Activated CD8-positive, alpha-beta memory T cell treated with anti-CD3 and anti-CD28 coated beads for 1 hour (primary cell): ENCODE data around the gene ARMC6.

Experiments used
- DNase-seq, 2 donors: peaks; one replicate each; pipeline ENCODE4 v3.0.0-alpha.2; 2020; ENCODE audit warnings: low read depth in 1 of 2; ENCODE audit errors: extremely low read depth in 1 of 2

Gene ARMC6

GRCh38 chr19:19054315-19054938, 21.0 kb downstream of the ARMC6 start:
- DNase-seq, result no peak

- no peak for DNase-seq
These were observed 21.6 kb downstream of the ARMC6 start for GRCh38 chr19:19054939-19055440.

DNA sequence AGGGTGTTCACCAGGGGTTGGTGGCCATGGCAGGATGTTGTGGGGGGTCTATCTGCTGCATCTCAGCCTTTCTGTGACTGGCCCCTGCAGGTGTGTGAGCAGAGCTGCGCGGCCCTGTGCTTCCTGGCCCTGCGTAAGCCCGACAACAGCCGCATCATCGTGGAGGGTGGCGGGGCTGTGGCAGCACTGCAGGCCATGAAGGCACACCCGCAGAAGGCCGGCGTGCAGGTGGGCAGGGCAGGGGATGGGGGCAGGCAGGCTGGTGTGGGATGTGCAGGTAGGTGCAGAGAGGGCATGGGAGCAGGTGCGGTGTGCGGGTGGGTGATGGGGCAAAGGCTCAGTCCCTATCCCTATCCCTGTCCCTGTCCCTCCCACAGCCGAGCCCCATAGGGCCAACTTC, 22.3 kb downstream of the ARMC6 start:
- no peak for DNase-seq

- DNase-seq, result no peak
These were observed 23.4 kb downstream of the ARMC6 start for GRCh38 chr19:19056636-19057275.

GRCh38 chr19:19057317-19057716, 23.9 kb downstream of the ARMC6 start:
- DNase-seq, result no peak

DNA sequence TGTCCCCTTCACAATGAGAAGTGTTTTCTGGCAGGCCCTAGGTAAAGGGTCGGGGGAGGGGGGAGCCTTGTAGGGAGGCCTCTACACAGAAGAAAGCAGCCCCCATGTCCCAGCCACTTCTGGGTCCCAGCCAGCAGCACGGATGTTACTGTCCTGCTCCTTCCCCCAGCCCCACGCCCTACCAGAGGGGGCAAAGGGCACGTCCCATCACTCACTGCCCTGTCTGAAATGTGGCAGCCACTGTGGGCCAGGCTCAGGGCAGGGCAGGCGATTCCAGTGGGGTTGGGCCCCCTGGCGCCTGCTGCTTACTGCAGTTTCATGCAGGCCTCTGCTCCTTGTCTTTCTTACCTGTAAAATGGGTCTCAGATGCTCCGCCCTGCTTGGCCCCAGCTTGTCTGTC, 24.3 kb downstream of the ARMC6 start:
- no peak for DNase-seq

DNA sequence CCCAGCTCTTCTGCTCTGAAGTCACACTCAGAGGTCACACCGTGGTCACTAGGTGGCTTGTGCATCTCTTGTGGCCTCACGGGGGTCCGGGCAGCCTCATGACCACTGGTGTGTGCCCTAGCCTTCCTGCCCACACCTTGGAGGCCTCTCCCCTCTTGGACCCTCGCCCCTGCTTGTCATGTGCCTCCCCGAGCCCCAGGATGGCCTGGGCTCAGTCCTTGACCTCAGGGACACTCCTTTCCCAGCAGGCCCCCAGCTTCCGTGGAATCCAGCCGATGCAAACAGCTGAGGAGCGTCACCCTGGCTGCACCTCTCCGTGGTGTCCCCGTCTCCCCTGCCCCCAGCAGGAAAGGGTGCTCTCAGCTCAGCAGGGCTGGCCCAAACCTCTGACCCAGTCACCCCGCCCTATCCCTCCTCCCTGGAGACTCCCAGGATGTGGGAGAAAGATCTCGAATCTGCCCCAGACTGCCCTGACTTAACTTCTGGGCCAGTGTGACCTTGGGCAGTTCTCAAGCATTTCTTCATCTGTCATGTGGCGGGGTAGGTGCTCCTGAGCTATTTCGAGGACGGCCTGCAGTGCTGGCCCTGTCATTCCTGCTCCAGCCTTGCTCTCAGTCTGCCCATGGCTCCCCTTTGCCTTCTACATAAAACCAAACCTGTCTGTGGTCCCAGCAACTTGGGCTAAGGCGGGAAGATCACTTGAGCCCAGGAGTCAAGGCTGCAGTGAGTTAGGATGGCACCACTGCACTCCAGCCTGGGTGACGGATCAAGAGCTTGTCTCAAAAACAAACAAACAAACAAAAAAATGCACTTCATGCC, 25.8 kb downstream of the ARMC6 start:
- no peak for DNase-seq

DNA sequence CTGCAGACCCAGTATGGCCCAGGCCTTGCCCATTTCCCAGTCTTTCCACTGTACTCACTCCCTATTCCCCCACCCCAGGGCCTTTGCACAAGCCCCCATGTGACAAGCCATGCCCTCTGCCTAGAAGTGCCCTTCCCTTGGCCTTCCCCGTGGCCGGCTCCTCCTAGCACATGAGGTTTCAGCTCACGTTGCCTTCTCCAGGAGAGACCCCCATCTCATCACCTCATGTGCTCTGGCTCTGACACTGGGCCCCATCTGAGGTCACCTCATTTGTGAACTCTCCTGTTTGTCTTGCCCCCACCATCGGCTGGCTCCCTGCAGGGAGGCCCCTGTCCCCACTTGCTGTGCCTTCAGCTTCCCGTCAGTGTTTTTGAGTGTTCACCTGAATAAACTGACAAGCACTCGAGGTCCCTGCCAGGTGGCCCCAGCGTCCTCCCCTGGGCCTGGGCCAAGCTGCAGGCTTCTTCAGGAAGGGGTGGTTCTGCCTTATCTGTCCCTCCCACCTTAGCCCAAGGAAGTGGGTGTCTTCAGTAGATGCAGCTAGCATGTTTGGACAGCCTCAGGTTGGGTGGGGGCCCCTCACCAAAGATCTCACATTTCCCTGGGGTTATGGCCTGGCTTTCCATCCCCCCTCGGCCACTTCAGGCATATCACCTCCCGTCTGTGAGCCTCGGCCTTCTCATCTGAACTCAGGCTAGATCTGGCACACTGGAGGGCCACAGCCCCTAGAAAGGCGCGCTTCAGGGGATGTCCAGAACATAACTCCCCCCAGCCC, 26.6 kb downstream of the ARMC6 start:
- DNase-seq, result no peak

DNA sequence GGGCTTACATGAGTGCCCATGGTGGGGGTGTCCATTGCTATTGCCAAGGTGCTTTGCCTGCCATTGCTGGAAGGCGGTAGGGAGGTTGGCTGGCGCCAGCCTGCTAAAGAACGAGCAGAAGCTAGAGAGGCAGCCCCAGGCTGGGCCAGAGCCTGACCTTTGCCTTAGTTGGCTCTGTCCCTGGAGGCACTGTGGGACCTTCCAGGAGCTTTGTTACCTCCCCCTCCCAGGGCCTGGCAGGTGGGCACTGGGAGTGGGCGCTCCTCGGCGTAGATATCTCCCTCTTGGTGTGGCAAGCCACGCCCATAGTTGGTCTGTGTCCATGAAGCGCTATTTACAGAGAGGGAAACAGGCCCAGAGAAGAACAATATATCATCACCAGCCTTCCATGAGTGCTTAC, 28.1 kb downstream of the ARMC6 start:
- DNase-seq, result no peak

DNA sequence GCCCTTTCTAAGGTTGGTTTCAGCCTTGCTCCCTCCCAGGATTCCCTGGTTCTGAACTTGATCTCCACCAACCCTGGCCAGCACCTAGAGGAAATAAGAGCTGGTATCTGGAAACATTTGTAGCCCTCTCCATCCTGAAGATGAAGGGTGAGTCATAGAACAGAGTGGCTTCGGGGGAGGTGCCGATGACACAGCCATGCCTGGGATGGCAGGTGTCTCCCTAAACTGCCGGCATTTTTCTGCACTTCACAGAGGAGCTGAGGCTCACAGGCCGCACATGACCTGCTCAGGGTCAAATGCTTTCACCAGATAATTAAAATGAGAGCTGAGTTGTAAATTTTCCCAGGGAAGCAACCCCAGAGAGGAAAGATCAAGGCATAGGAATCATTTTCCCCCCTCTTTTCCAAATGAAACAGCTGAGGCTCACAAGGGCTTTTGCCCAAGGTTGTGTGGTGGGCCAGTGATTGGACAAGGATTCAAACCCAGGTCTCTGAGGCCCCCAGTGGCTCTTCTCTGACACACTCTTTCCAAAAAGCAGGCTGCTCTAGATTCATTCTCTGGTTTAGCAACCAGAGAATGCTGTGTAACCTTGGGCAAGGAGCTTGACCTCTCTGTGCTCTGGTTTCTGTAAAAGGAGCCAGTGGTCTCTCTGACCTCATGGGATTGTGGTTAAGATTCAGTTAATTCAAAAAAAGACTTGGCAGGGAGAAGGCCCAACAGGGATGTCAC, 29.2 kb downstream of the ARMC6 start:
- no peak for DNase-seq

DNA sequence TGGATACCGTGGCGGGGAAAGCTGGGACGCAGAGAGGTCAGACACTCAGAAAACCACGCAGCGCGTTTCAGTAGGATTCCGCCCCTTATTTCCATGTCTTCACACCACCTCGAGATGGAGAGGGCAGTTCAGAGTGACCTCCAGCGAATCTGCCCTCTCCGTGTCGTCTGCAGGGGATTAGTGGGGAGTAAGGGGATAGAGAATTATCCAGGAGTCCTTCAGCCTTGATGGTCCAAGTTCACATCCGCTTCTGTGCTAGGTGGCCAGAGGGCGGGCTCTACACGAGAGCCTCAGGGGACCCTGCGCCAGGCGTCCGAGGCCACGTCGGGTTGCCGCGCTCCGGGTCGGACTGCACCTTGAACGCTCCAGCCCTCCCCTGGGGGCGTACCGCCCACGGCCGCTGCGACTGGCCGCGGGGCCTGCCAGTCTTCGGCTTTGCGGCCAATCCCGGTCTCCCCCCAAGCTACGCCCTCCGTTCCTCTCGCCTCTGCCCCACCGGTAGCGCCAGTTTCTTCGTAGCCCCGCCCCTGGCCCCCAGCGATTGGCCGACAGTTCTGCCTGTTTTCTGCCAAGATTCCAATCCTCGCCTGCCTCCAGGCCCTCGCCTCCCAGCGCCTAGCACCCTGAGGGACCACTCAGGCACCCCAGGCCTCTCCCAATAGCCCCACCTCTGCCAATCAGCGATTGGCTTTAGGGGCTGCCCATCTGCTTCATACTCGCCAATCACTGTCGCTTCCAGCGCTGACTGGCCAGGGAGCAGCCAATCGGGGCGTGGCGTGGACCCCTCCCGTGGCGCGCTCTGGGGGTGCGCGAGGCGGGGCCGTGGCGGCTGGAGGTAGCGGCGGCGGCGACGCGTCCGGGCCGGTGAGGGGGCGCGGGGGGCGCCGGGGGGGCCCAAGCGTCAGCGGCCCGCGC, 30.0 kb downstream of the ARMC6 start, which contains the start of gene SLC25A42:
Gene SLC25A42 (plus strand): TSS at position 812 of the 915 bp plus-strand sequence. CDS start 32,131 bp downstream, outside the sequence.
- DNase-seq, result peak; percentile 95 to 99

DNA sequence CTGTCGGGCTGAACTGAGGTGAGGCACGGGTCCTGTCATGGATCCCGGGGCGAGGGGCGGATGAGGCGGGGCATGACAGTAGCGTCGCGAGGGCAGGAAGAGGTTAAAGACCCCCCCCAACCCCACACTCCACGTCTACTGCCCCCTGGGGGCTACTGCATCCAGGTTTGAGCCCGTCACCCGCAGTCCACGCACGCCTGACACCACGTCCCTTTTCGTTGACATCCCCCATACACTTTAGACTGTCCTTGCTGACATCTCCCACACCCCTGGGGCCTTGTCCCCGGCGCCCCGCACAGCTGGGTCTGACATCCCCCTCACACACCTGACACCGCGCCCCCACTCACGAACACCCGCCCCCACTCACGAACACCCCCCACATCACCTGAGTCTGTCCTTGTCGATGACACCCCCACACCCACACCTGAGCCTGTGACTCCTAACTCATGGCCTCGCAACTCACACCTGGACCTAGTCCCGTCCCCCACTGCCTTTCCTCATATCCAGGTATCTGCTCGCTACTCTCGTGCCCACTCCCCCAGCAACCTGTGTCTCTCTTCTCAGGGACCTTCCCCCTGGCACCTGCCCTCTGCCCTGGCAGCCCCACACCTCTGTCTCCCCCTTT, 30.8 kb downstream of the ARMC6 start:
- DNase-seq, result peak in 1 of 2 donors; percentile 46

DNA sequence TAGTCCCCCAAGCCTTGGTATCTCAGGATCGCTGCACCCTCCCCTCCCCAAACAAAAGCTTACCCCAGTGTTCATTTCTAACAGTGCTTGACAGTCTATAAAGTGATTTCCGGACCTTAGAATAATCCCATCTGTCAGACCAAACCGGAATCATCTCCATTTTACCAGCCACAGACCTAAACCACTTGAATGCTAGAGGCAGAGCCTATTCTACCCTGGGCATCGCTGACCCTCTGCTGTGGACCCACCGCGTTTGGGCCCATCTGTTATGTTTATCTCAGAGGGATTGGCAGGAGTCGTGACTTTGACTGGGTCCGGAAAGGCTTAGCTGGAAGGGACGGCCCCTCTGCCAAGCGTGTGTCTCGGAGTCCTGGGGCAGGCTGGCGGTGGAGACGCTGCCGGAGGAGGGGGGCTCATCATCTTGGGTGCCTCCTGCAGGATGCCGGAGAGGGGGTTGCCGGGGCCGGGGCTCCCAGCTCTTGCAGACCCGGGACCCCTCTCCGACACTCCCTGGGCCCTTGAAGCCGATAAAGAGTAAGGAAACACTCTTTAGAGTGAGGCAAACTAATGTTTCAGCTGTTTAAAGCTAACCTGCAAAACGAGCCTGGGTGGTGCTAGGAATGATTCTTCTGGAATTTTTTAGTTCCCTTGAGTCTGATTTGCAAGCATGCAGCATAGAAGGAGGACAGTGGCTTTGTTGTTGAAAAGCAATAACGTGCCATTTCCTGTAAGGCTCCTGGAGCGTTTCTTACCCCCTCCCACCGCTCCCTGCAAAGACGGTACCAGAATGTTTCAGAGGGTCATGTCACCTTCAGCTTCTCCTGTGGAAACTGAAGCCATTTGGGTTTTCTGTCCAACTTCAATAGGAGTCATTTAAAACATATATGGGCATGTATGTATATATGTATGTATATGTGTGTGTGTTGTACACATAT, 31.7 kb downstream of the ARMC6 start:
- DNase-seq, result no peak

DNA sequence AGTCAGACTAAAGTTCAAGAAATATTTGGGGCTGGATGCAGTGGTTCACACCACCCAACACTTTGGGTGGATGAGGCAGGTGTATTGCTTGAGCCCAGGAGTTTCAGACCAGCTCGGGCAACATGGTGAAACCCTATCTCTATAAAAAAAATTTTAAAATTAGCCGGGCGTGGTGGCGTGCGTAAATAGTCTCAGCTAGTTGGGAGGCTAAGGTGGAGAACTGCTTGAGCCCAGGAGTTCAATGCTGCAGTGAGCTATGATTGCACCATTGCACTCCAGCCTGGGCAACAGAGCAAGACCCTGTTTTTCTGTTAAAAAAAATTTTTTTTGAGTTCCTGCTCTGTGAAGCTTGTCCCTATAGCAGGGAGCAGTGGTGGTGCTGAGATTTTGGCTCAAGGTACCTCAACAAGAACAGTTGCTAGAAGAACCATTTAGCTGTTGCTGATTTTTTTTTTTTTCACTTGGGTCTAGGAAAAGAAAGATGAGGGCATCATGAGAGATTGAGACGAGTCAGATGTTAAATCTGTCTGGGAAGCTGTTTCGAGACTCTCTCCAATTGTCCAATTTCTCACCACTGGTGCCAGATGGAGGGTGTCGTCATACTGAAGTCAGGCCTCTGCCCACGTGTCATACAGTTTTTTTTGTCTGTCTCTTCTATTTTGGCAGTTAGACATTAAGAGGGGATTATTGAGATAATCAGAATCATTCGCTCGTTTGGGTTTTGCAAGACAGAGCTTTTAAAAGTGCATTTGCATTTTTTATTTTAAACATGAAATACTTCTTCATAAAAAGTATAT, 34.1 kb downstream of the ARMC6 start:
- DNase-seq, result no peak

DNA sequence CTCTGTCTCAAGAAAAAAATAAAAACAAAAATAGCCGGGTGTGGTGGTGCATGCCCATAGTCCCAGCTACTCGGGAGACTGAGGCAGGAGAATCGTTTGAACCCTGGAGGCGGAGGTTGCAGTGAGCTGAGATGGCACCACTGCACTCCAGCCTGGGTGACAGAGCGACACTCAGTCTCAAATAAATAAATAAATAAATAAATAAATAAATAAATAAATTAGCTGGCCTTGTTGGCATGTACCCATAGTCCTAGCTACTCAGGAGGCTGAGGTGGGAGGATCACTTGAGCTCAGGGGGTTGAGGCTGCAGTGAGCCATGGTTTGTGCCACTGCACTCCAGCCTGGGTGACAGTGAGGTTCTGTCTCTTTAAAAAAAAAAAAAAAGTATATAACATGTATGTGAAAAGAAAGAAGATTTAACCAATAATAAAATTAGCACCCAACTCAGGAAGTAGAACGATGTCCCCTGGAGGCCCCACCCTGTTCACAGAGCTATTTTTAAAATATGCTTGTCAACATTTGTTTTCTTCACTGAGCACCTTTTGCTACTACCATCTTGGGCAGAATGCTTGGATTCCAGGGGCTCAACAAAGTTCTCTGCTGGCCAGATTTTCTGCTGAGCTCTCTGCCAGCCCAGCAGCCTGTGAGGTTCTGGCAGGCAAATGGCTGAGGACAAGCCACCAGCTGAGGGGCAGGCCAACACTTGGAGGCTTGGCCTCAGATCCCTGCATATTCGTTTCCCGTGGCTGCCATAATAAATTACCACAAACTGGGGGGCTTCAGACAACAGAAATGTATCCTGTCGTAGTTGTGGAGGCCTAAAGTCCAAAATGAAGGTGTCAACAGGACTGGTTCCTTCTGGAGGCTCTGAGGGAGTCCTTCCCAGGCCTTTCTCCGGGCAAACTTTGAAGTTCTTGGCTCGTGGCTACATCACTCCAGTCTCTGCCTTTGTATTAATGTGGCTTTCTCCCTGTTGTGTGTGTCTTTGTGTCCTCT, 35.6 kb downstream of the ARMC6 start:
- DNase-seq, result no peak

DNA sequence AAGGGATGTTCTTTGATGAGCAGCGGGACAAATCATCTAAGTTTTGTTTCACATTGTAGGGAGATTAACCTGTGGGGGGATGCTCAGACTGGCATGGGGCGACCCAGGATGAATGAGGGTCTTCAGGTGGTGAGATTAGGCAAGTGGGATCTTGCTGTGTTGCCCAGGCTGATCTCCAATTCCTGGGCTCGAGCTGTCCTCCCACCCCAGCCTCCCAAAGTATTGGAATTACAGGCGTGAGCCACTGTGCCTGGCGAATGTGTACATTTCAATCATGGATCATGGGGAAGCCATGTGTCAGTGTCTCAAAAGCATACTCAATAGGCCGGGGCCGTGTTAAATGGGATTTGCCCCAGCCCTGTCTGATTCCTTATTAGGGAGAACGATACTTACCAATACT, 38.5 kb downstream of the ARMC6 start:
- DNase-seq, result no peak
